ENCODE results near the gene ZNF521. TPM values are rescaled to one million over a fixed set of nuclear protein-coding genes. Genes with fewer than 3 reads are reported as not detected.
"Not testable (repeated sequence)": the region's sequence is repeated elsewhere in the genome, so short reads cannot be mapped to it uniquely, and the experiment has no call there.

Gene ZNF521
- total and polyA plus RNA-seq, 10 of the 15 experiments (the other 5 are each of a cell fraction or from before 2014, with no cell fraction given): 0.02 to 0.05 (median 0.04) TPM; not detected in 6

- in situ Hi-C loops (cut with MboI); SMC1A ChIA-PET (ENCODE audit: uncharacterized antibody, unreplicated experiment); RAD21 ChIA-PET (ENCODE audit: unreplicated experiment); H3K79me2 ChIP-seq (ENCODE audit: control insufficient read depth, insufficient read depth, low read length); H2AFZ ChIP-seq (ENCODE audit: control insufficient read depth, low read depth, low read length); ATAC-seq; H3K27ac ChIP-seq (ENCODE audit: control insufficient read depth, insufficient read depth); H3K9ac ChIP-seq (ENCODE audit: control insufficient read depth, insufficient read depth, low read length); H4K20me1 ChIP-seq (ENCODE audit: control insufficient read depth, insufficient read depth); H3K4me2 ChIP-seq (ENCODE audit: control insufficient read depth, insufficient read depth); FAIRE-seq; CTCF ChIA-PET; DNase-seq (ENCODE audit: low read depth, low spot score); H3K27me3 ChIP-seq (replicated peaks in 1 of 2; ENCODE audit: control insufficient read depth in 2 of 2, insufficient read depth in 2 of 2, low read length in 1 of 2); BruUV-seq (replicated peaks); H3K4me1 ChIP-seq (ENCODE audit: control insufficient read depth, insufficient read depth, low read length); intact Hi-C loops (cut with micrococcal nuclease; ENCODE audit: unreplicated experiment); H3K36me3 ChIP-seq (ENCODE audit: control insufficient read depth in 2 of 2, insufficient read depth in 2 of 2, low read length in 1 of 2); H3K9me3 ChIP-seq (replicated peaks; ENCODE audit: control insufficient read depth, insufficient read depth, low read length); POLR2A ChIA-PET; H3K4me3 ChIP-seq: not testable (repeated sequence)
- WGBS (ENCODE audit: insufficient coverage, insufficient replicate concordance, low lambda C conversion rate, missing lambda C conversion rate): 14% methylated on average over 6 of the region's 6 CpGs
Measured at GRCh38 chr18:25033175-25033574, 318.8 kb downstream of the ZNF521 start.

- no peak overlapping the region for H3K27ac ChIP-seq (ENCODE audit: control insufficient read depth, insufficient read depth)
- TF ChIP-seq EP300 (IDR thresholded peaks at IDR 0.05; ENCODE audit: borderline replicate concordance in 1 of 2, control insufficient read depth in 1 of 2, low read depth in 2 of 2, low read length in 2 of 2) (no peak), NR2C1 (IDR thresholded peaks at IDR 0.05) (no peak)
- no peak overlapping the region for H3K9ac ChIP-seq (ENCODE audit: control insufficient read depth, insufficient read depth, low read length)
- ChIA-PET CTCF (no interaction called here), RAD21 (ENCODE audit: unreplicated experiment) (no interaction called here), POLR2A (no interaction called here), SMC1A (ENCODE audit: uncharacterized antibody, unreplicated experiment) (no interaction called here)
- DNase-seq (ENCODE audit: low read depth, low spot score) (no peak), FAIRE-seq (no peak), ATAC-seq (no peak)
- intact Hi-C loops (cut with micrococcal nuclease; ENCODE audit: unreplicated experiment) (no loop called here), in situ Hi-C loops (cut with MboI) (no loop called here)
- H3K79me2 ChIP-seq (ENCODE audit: control insufficient read depth, insufficient read depth, low read length): no peaks in the 10 kb centered on the region
- no peak overlapping the region for H3K4me2 ChIP-seq (ENCODE audit: control insufficient read depth, insufficient read depth)
- no peaks in the 10 kb centered on the region for H3K4me1 ChIP-seq (ENCODE audit: control insufficient read depth, insufficient read depth, low read length)
- H3K36me3 ChIP-seq (ENCODE audit: control insufficient read depth in 2 of 2, insufficient read depth in 2 of 2, low read length in 1 of 2): no peaks in the 10 kb centered on the region
- H4K20me1 ChIP-seq (ENCODE audit: control insufficient read depth, insufficient read depth): no peaks in the 10 kb centered on the region
- H3K4me3 ChIP-seq: no peak overlapping the region
- no peaks in the 10 kb centered on the region for H3K27me3 ChIP-seq (replicated peaks in 1 of 2; ENCODE audit: control insufficient read depth in 2 of 2, insufficient read depth in 2 of 2, low read length in 1 of 2)
- H3K9me3 ChIP-seq (replicated peaks; ENCODE audit: control insufficient read depth, insufficient read depth, low read length): no peaks in the 10 kb centered on the region
- no peak overlapping the region for H2AFZ ChIP-seq (ENCODE audit: control insufficient read depth, low read depth, low read length)
- 0% methylated on average over 1 of the region's 1 CpG for WGBS (ENCODE audit: insufficient coverage, insufficient replicate concordance, low lambda C conversion rate, missing lambda C conversion rate)
- no TSS peak for BruUV-seq (replicated peaks)
Measured at GRCh38 chr18:25029802-25030201, 322.2 kb downstream of the ZNF521 start.
